ENCODE data around the gene NRG2. TPM values are rescaled to one million over a fixed set of nuclear protein-coding genes. Genes with fewer than 3 reads are reported as not detected.
A peak's percentile ranks its signal among the peaks of the same experiment; 100 is the strongest.

Gene NRG2
- total RNA-seq (under 1 TPM in 4 of 5 donors, not detected in 1; 0.12 to 0.15 (median 0.12) TPM), total RNA-seq (0.06 to 0.98 (median 0.26) reads per million in 29 experiments)
- 0.17 TPM for total RNA-seq (2013)

DNA sequence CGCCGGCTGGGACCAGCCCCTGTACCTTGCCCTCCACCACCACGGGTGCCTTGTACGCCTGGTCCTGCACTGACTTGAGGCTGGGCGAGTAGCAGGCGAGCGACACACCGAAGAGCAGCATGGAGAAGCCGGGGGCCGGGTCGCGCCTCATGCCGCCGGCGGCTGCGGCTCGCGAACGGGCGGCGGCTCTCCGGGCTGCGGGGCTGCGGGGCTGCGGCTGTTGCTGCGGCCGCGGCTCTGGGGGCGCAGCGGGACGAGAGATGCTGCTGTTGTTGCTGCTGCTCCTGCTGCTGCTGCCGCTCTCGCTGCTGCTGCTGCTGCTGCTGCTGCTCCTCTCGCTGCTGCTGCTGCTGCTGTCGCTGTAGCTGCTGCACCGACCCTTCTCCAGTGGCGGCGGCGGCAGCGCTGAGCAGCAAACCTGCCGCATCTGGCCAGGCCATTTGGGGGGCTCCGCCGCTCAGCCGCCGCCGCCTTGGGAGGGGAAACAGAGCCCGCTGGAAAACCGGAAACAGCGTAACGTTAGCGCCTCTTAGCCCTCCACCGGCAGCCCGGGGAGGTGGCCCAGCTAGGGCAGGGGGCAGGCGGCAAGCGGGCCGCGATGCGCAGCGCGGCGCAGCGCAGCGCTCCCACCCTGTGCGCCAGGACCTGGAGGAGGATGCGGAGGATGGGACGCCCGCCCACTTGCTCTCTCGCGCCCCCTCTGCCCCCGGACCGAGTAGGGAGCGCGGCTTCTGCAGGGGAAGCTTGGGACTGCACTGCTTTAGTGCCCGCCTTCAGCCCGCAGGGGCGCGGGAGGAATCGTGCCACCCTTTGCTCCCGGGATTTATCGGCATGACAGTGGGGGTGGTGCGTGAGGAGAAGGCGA is at the start of gene NRG2:
TSS of gene NRG2 (minus strand) at position 657 of the 865 bp plus-strand sequence.
- ChIA-PET POLR2A (interaction anchor here in 1 of 2 donors (0.6 kb wide), 1 partner anchor 610 kb away, joined by 3 read pairs; no protein-coding TSS in a partner anchor), CTCF (no interaction called here)
- WGBS (ENCODE audit: insufficient coverage): under 1% methylated on average over 82 of the region's 82 CpGs

DNA sequence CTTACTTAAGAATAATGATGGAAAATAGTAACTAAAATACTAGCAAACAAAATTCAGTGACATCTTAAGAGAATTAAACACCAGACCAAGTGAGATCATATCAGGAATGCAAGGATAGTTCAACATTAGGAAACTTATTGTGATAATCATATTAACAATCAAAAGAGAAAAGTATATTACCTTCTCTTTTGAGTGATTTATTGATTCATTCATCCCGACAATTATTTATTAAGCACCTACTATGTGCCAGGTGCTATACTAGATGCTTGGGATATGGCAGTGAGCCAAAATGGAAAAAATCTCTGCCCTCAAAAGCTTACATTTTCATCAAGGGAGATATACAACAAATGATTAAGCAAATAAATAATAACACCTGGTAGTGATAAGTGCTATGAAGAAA is 47.2 kb upstream of the NRG2 start:
- CTCF ChIA-PET: no interaction called here
- no peaks in the 10 kb centered on the region for H3K36me3 ChIP-seq (ENCODE audit: control insufficient read depth in 2 of 2, extremely low read depth in 1 of 2, insufficient read depth in 1 of 2, low read length in 1 of 2)

More for the DNA sequence above, at the start of gene NRG2:
- H3K36me3 Mint-ChIP-seq: no peaks in the 10 kb centered on the region
- H3K36me3 ChIP-seq (ENCODE audit: control insufficient read depth in 2 of 2, extremely low read depth in 1 of 2, insufficient read depth in 1 of 2, low read length in 1 of 2): no peaks in the 10 kb centered on the region
- H3K4me3 ChIP-seq (ENCODE audit: control insufficient read depth in 1 of 2, extremely low read depth in 1 of 2, low read length in 1 of 2): peak within 1 kb of the TSS; percentile 53 to 66
- no peak within 1 kb of the TSS for H3K27ac Mint-ChIP-seq
- DNase-seq (peak; percentile 24 to 70 (median 51)), ATAC-seq (replicated peaks in 1 of 4) (peak; percentile 87 to 90 (median 88))
- H3K27me3 ChIP-seq (replicated peaks in 1 of 2; ENCODE audit: control insufficient read depth in 2 of 2, extremely low read depth in 1 of 2, insufficient read depth in 2 of 2, low read length in 1 of 2): peaks cover 34 to 45% of the 10 kb centered on the region in 2 experiments
- H3K9me3 ChIP-seq: no peaks in the 10 kb centered on the region
- H3K4me1 Mint-ChIP-seq: peaks cover 26 to 30% (median 30%) of the 10 kb centered on the region in 3 donors
- peaks cover 8 to 24% of the 10 kb centered on the region in 2 experiments for H3K4me1 ChIP-seq (ENCODE audit: control insufficient read depth in 1 of 2, extremely low read depth in 1 of 2, insufficient read depth in 2 of 2, low read length in 2 of 2)
- H3K4me3 Mint-ChIP-seq: peak within 1 kb of the TSS; percentile 70 to 85 (median 76)
- no peaks in the 10 kb centered on the region for H3K9me3 Mint-ChIP-seq
- peaks cover 52 to 61% of the 10 kb centered on the region in 2 donors for H3K27me3 Mint-ChIP-seq
- H3K27ac ChIP-seq (ENCODE audit: low read length): no peak within 1 kb of the TSS

DNA sequence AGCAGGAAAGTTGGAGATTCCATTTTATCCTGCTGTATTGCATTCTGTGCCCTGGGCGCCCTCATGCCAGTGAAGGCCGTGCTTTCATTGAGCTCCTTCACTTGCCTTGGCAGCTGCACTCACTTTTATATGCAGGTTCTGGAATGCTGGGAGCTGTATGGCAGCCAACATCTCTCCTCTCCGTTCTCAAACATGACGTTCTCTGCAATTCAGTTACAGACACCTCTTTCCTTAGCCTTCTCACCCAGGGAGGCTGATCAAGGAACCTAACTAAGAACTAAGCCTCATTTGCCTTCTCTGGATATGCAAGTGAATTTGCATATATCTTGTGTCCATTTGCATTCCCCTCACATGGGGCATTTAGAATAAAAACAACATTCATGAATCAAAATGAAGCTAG is 41.4 kb upstream of the NRG2 start:
- WGBS (ENCODE audit: insufficient coverage): 60% methylated on average over 4 of the region's 4 CpGs
- ATAC-seq (replicated peaks in 1 of 4) (no peak), DNase-seq (no peak)
- POLR2A ChIA-PET: interaction anchor here in 1 of 2 donors (0.6 kb wide), 1 partner anchor 36 kb away, joined by 4 read pairs; no protein-coding TSS in a partner anchor
- H3K4me3 Mint-ChIP-seq: no peak overlapping the region
- Histone ChIP-seq H3K27me3 (replicated peaks in 1 of 2; ENCODE audit: control insufficient read depth in 2 of 2, extremely low read depth in 1 of 2, insufficient read depth in 2 of 2, low read length in 1 of 2) (peaks cover 7 to 10% of the 10 kb centered on the region in 2 experiments), H3K4me1 (ENCODE audit: control insufficient read depth in 1 of 2, extremely low read depth in 1 of 2, insufficient read depth in 2 of 2, low read length in 2 of 2) (no peaks in the 10 kb centered on the region), H3K4me3 (ENCODE audit: control insufficient read depth in 1 of 2, extremely low read depth in 1 of 2, low read length in 1 of 2) (no peak overlapping the region), H3K27ac (ENCODE audit: low read length) (no peak overlapping the region), H3K9me3 (peaks cover under 1% of the 10 kb centered on the region), H3K36me3 (ENCODE audit: control insufficient read depth in 2 of 2, extremely low read depth in 1 of 2, insufficient read depth in 1 of 2, low read length in 1 of 2) (no peaks in the 10 kb centered on the region)
- peaks cover 4 to 7% (median 7%) of the 10 kb centered on the region in 3 donors for H3K9me3 Mint-ChIP-seq
- peaks cover 5% of the 10 kb centered on the region for H3K36me3 Mint-ChIP-seq
- CTCF ChIA-PET: interaction anchor here (0.7 to 1.0 kb wide), 2 partner anchors 53 to 60 kb away, joined by 3 read pairs; no protein-coding TSS in a partner anchor
- peaks cover 11 to 24% of the 10 kb centered on the region in 2 donors for H3K27me3 Mint-ChIP-seq
- H3K27ac Mint-ChIP-seq: no peak overlapping the region
- no peaks in the 10 kb centered on the region for H3K4me1 Mint-ChIP-seq

More for the DNA sequence above, 47.2 kb upstream of the NRG2 start:
- POLR2A ChIA-PET: no interaction called here
- Histone ChIP-seq H3K4me1 (ENCODE audit: control insufficient read depth in 1 of 2, extremely low read depth in 1 of 2, insufficient read depth in 2 of 2, low read length in 2 of 2) (no peaks in the 10 kb centered on the region), H3K4me3 (ENCODE audit: control insufficient read depth in 1 of 2, extremely low read depth in 1 of 2, low read length in 1 of 2) (no peak overlapping the region), H3K9me3 (peaks cover 5% of the 10 kb centered on the region), H3K27me3 (replicated peaks in 1 of 2; ENCODE audit: control insufficient read depth in 2 of 2, extremely low read depth in 1 of 2, insufficient read depth in 2 of 2, low read length in 1 of 2) (peaks cover 0 to 5% of the 10 kb centered on the region in 2 experiments), H3K27ac (ENCODE audit: low read length) (no peak overlapping the region)
- WGBS (ENCODE audit: insufficient coverage): no CpG with 5 or more reads among the region's 1 CpG
- no peak for ATAC-seq (replicated peaks in 1 of 4)
- Mint-ChIP-seq H3K27ac (no peak overlapping the region), H3K4me3 (no peak overlapping the region), H3K4me1 (no peaks in the 10 kb centered on the region), H3K9me3 (peaks cover 14 to 29% (median 20%) of the 10 kb centered on the region in 3 donors), H3K27me3 (peaks cover 8 to 12% of the 10 kb centered on the region in 2 donors), H3K36me3 (peaks cover 16% of the 10 kb centered on the region)
- DNase-seq: no peak

DNA sequence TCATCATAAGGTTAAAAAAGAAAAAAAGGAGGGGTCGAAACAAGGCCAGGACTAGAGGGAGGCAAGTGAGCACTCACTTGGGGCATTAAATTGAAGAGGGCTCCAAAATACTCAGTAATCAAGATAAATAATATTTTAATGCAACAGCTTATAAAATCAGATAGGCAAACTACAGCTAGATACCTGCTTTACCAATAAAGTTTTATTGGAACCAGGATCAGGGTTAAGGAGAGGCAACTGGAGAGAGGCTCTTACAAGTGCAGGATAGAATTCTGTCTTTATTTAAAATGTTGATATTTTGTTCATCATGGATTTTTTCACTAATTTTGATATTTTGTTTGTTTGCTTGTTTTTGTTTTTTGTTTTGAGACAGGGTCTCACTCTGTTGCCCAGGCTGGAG is 40.6 kb upstream of the NRG2 start:
- H3K4me3 Mint-ChIP-seq: no peak overlapping the region
- peaks cover 11 to 24% of the 10 kb centered on the region in 2 donors for H3K27me3 Mint-ChIP-seq
- no CpG with 5 or more reads among the region's 1 CpG for WGBS (ENCODE audit: insufficient coverage)
- H3K4me1 Mint-ChIP-seq: no peaks in the 10 kb centered on the region
- ChIA-PET CTCF (interaction anchor here in 1 of 2 donors (1.0 kb wide), 1 partner anchor 61 kb away, joined by 3 read pairs; no protein-coding TSS in a partner anchor), POLR2A (no interaction called here)
- H3K36me3 Mint-ChIP-seq: no peaks in the 10 kb centered on the region
- no peak for ATAC-seq (replicated peaks in 1 of 4)
- Histone ChIP-seq H3K4me1 (ENCODE audit: control insufficient read depth in 1 of 2, extremely low read depth in 1 of 2, insufficient read depth in 2 of 2, low read length in 2 of 2) (no peaks in the 10 kb centered on the region), H3K27ac (ENCODE audit: low read length) (no peak overlapping the region), H3K36me3 (ENCODE audit: control insufficient read depth in 2 of 2, extremely low read depth in 1 of 2, insufficient read depth in 1 of 2, low read length in 1 of 2) (no peaks in the 10 kb centered on the region), H3K9me3 (no peaks in the 10 kb centered on the region), H3K4me3 (ENCODE audit: control insufficient read depth in 1 of 2, extremely low read depth in 1 of 2, low read length in 1 of 2) (no peak overlapping the region), H3K27me3 (replicated peaks in 1 of 2; ENCODE audit: control insufficient read depth in 2 of 2, extremely low read depth in 1 of 2, insufficient read depth in 2 of 2, low read length in 1 of 2) (peaks cover 7 to 10% of the 10 kb centered on the region in 2 experiments)
- no peaks in the 10 kb centered on the region for H3K9me3 Mint-ChIP-seq
- H3K27ac Mint-ChIP-seq: no peak overlapping the region
- no peak for DNase-seq

GRCh38 chr5:140083120-140083519 is 40.0 kb upstream of the NRG2 start:
- Mint-ChIP-seq H3K27me3 (peaks cover 11 to 24% of the 10 kb centered on the region in 2 donors), H3K4me1 (no peaks in the 10 kb centered on the region), H3K27ac (no peak overlapping the region), H3K36me3 (no peaks in the 10 kb centered on the region), H3K4me3 (no peak overlapping the region), H3K9me3 (no peaks in the 10 kb centered on the region)
- DNase-seq (no peak), ATAC-seq (replicated peaks in 1 of 4) (no peak)
- Histone ChIP-seq H3K9me3 (no peaks in the 10 kb centered on the region), H3K36me3 (ENCODE audit: control insufficient read depth in 2 of 2, extremely low read depth in 1 of 2, insufficient read depth in 1 of 2, low read length in 1 of 2) (no peaks in the 10 kb centered on the region), H3K27me3 (replicated peaks in 1 of 2; ENCODE audit: control insufficient read depth in 2 of 2, extremely low read depth in 1 of 2, insufficient read depth in 2 of 2, low read length in 1 of 2) (peaks cover 7 to 10% of the 10 kb centered on the region in 2 experiments), H3K4me3 (ENCODE audit: control insufficient read depth in 1 of 2, extremely low read depth in 1 of 2, low read length in 1 of 2) (no peak overlapping the region), H3K4me1 (ENCODE audit: control insufficient read depth in 1 of 2, extremely low read depth in 1 of 2, insufficient read depth in 2 of 2, low read length in 2 of 2) (no peaks in the 10 kb centered on the region), H3K27ac (ENCODE audit: low read length) (no peak overlapping the region)
- CTCF ChIA-PET: no interaction called here
- POLR2A ChIA-PET: no interaction called here
- no CpG with 5 or more reads among the region's 1 CpG for WGBS (ENCODE audit: insufficient coverage)

DNA sequence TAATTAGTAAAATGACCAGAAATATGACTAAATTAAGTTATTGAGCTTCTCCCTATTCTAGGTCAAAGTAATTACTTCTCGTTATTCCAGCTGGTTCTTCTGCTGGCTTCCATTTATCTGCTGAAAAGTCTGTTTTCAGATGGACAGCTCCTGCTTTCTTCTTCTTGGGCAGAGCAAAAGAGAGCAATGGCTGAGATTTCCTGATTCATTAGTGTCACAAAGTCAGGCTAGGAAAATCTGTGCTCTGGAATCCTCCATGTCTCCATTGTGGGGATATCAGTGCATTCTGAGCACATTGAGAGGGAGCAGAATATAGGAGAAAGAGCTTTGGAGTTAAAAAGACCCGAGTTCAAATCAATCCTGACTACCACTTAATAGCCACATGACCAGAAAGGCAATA is 33.7 kb upstream of the NRG2 start:
- no peak overlapping the region for H3K27ac ChIP-seq (ENCODE audit: low read length)
- Mint-ChIP-seq H3K36me3 (no peaks in the 10 kb centered on the region), H3K27ac (no peak overlapping the region), H3K4me1 (no peaks in the 10 kb centered on the region), H3K27me3 (peaks cover 20 to 25% of the 10 kb centered on the region in 2 donors), H3K4me3 (no peak overlapping the region), H3K9me3 (no peaks in the 10 kb centered on the region)
- H3K4me1 ChIP-seq (ENCODE audit: control insufficient read depth in 1 of 2, extremely low read depth in 1 of 2, insufficient read depth in 2 of 2, low read length in 2 of 2): no peaks in the 10 kb centered on the region
- H3K4me3 ChIP-seq (ENCODE audit: control insufficient read depth in 1 of 2, extremely low read depth in 1 of 2, low read length in 1 of 2): no peak overlapping the region
- no CpG with 5 or more reads among the region's 2 CpGs for WGBS (ENCODE audit: insufficient coverage)
- peaks cover 2 to 19% of the 10 kb centered on the region in 2 experiments for H3K27me3 ChIP-seq (replicated peaks in 1 of 2; ENCODE audit: control insufficient read depth in 2 of 2, extremely low read depth in 1 of 2, insufficient read depth in 2 of 2, low read length in 1 of 2)
- H3K9me3 ChIP-seq: no peaks in the 10 kb centered on the region
- ATAC-seq (replicated peaks in 1 of 4) (no peak), DNase-seq (no peak)
- H3K36me3 ChIP-seq (ENCODE audit: control insufficient read depth in 2 of 2, extremely low read depth in 1 of 2, insufficient read depth in 1 of 2, low read length in 1 of 2): no peaks in the 10 kb centered on the region
- ChIA-PET CTCF (interaction anchor here in 1 of 2 donors (6.1 kb wide), 1 partner anchor 68 kb away, joined by 42 read pairs; no protein-coding TSS in a partner anchor), POLR2A (no interaction called here)
